GM12892 (cell line): ENCODE data around the gene C10orf90.

Experiments used
- POLR2A ChIP-seq: IDR thresholded peaks from 2 replicates; pipeline ENCODE4 v1.6.1; 2011; ENCODE audit warnings: low read depth, low read length, control low read depth
- POLR2AphosphoS5 ChIP-seq: IDR thresholded peaks from 2 replicates; pipeline ENCODE4 v1.6.1; 2011; ENCODE audit warnings: low read depth, low read length, control low read depth
- TAF1 ChIP-seq: IDR thresholded peaks from 2 replicates; pipeline ENCODE4 v1.6.1; 2011; ENCODE audit warnings: low read depth, mild to moderate bottlenecking, control low read depth, low read length, borderline replicate concordance

GRCh38 chr10:126684171-126684745 lies 13.8 kb upstream of the C10orf90 start:
- TF ChIP-seq POLR2AphosphoS5 (no peak), POLR2A (no peak), TAF1 (no peak)
